ENCODE measurements around the gene ENO2.

DNA sequence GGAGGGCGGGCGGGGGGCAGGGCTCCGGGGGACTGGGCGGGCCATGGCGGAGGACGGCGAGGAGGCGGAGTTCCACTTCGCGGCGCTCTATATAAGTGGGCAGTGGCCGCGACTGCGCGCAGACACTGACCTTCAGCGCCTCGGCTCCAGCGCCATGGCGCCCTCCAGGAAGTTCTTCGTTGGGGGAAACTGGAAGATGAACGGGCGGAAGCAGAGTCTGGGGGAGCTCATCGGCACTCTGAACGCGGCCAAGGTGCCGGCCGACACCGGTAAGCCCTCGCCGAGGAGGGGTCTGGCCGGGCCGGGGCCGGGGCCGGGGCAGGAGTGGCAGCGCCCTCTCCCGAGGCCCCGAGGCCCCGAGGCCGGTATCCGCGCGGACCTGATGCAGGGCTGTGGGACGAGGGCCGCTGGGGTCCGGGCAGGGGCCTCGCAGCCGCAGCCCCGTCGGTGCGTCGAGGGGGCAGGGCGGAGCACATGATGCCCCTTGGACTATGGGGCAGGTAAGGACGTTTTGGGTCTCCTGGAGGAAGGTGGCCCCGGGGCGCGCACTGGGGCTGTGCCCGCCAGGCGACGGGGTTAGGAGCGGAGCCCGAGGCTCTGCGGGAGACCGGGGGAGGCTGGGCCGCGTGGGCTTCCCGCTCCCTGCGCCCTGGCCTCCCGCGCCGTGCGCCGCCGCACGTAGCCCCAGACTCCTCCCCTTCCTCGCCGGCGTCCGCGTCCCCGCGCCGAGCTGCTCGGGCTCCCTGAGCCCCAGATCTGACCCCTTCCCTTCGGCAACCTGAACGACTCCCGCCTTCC, 46.8 kb upstream of the ENO2 start, which contains the start of gene TPI1:
- no peak for TF ChIP-seq EZH2 (IDR thresholded peaks at IDR 0.05; ENCODE audit: low read length, unreplicated experiment)
- TF ChIP-seq, protein P1, sequence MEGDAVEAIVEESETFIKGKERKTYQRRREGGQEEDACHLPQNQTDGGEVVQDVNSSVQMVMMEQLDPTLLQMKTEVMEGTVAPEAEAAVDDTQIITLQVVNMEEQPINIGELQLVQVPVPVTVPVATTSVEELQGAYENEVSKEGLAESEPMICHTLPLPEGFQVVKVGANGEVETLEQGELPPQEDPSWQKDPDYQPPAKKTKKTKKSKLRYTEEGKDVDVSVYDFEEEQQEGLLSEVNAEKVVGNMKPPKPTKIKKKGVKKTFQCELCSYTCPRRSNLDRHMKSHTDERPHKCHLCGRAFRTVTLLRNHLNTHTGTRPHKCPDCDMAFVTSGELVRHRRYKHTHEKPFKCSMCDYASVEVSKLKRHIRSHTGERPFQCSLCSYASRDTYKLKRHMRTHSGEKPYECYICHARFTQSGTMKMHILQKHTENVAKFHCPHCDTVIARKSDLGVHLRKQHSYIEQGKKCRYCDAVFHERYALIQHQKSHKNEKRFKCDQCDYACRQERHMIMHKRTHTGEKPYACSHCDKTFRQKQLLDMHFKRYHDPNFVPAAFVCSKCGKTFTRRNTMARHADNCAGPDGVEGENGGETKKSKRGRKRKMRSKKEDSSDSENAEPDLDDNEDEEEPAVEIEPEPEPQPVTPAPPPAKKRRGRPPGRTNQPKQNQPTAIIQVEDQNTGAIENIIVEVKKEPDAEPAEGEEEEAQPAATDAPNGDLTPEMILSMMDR (conservative IDR thresholded peaks at IDR 0.05; ENCODE audit: low read depth, low read length): no peak
